ENCODE measurements around the gene BTBD9. TPM values are rescaled to one million over a fixed set of nuclear protein-coding genes. Genes with fewer than 3 reads are reported as not detected.

Gene BTBD9
- polyA plus RNA-seq, 2 of the 4 experiments (the other 2 are of a cell fraction), result 2.3 to 4.6 TPM

- Histone ChIP-seq H3K4me3 (no peak overlapping the region), H3K4me1 (no peaks in the 10 kb centered on the region), H3K9me3 (no peaks in the 10 kb centered on the region), H3K4me2 (no peak overlapping the region), H3K27ac (no peak overlapping the region)
- no peak for TF ChIP-seq BHLHE40 (IDR thresholded peaks at IDR 0.05; ENCODE audit: low read depth, low read length)
- TF ChIP-seq NR3C1 (IDR thresholded peaks at IDR 0.05), result no peak
- TF ChIP-seq ZNF302 (CRISPR knock-in tag; IDR thresholded peaks at IDR 0.05), result no peak
- TF ChIP-seq EHF (CRISPR knock-in tag; IDR thresholded peaks at IDR 0.05), result no peak
- no peak for TF ChIP-seq HEYL (CRISPR knock-in tag; IDR thresholded peaks at IDR 0.05)
- TF ChIP-seq, protein P1, sequence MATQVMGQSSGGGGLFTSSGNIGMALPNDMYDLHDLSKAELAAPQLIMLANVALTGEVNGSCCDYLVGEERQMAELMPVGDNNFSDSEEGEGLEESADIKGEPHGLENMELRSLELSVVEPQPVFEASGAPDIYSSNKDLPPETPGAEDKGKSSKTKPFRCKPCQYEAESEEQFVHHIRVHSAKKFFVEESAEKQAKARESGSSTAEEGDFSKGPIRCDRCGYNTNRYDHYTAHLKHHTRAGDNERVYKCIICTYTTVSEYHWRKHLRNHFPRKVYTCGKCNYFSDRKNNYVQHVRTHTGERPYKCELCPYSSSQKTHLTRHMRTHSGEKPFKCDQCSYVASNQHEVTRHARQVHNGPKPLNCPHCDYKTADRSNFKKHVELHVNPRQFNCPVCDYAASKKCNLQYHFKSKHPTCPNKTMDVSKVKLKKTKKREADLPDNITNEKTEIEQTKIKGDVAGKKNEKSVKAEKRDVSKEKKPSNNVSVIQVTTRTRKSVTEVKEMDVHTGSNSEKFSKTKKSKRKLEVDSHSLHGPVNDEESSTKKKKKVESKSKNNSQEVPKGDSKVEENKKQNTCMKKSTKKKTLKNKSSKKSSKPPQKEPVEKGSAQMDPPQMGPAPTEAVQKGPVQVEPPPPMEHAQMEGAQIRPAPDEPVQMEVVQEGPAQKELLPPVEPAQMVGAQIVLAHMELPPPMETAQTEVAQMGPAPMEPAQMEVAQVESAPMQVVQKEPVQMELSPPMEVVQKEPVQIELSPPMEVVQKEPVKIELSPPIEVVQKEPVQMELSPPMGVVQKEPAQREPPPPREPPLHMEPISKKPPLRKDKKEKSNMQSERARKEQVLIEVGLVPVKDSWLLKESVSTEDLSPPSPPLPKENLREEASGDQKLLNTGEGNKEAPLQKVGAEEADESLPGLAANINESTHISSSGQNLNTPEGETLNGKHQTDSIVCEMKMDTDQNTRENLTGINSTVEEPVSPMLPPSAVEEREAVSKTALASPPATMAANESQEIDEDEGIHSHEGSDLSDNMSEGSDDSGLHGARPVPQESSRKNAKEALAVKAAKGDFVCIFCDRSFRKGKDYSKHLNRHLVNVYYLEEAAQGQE (IDR thresholded peaks at IDR 0.05), result no peak
- no peak for TF ChIP-seq JUNB (IDR thresholded peaks at IDR 0.05)
- no peak for TF ChIP-seq MAX (IDR thresholded peaks at IDR 0.05)
- no peak for TF ChIP-seq ZC3H11A (IDR thresholded peaks at IDR 0.05)
- TF ChIP-seq ELK1 (IDR thresholded peaks at IDR 0.05; ENCODE audit: low read depth, low read length), result no peak
- TF ChIP-seq ZSCAN20 (CRISPR knock-in tag; IDR thresholded peaks at IDR 0.05), result no peak
- no peak for TF ChIP-seq CEBPB (IDR thresholded peaks at IDR 0.05)
- no peak for TF ChIP-seq HOXB13 (CRISPR knock-in tag; IDR thresholded peaks at IDR 0.05; ENCODE audit: low read depth)
- TF ChIP-seq HMGXB4 (CRISPR knock-in tag; IDR thresholded peaks at IDR 0.05; ENCODE audit: borderline replicate concordance), result no peak
- FAIRE-seq, result no peak
- 79% methylated on average over 3 of the region's 3 CpGs for WGBS (ENCODE audit: missing lambda C conversion rate)
- CTCF ChIA-PET, result no interaction called here
- no peak for ATAC-seq
- DNase-seq (ENCODE audit: low read depth in 1 of 2, low spot score in 1 of 2), result no peak
- POLR2A ChIA-PET, result no interaction called here
Measured at GRCh38 chr6:38320358-38320757, 319.4 kb downstream of the BTBD9 start.

GRCh38 chr6:38319256-38320212 is 320.2 kb downstream of the BTBD9 start:
- Histone ChIP-seq H3K4me2 (no peak overlapping the region), H3K4me1 (no peaks in the 10 kb centered on the region), H3K9me3 (no peaks in the 10 kb centered on the region), H3K27ac (no peak overlapping the region), H3K4me3 (no peak overlapping the region)
- ChIA-PET CTCF (no interaction called here), POLR2A (no interaction called here)
- FAIRE-seq (no peak), ATAC-seq (no peak), DNase-seq (ENCODE audit: low read depth in 1 of 2, low spot score in 1 of 2) (no peak)
- WGBS (ENCODE audit: missing lambda C conversion rate), result 75% methylated on average over 9 of the region's 11 CpGs
- TF ChIP-seq JUNB (IDR thresholded peaks at IDR 0.05) (no peak), CEBPB (IDR thresholded peaks at IDR 0.05) (no peak), NFE2L2 (conservative IDR thresholded peaks at IDR 0.05; ENCODE audit: low read length) (no peak), RARB (CRISPR knock-in tag; IDR thresholded peaks at IDR 0.05) (no peak), FOSB (CRISPR knock-in tag; IDR thresholded peaks at IDR 0.05) (no peak)

Measured in A549 (cell line).